GM18498 (cell line): ENCODE measurements around the gene ERP29.
"Not testable (repeated sequence)": the region's sequence is repeated elsewhere in the genome, so short reads cannot be mapped to it uniquely, and the experiment has no call there.

Experiments used
- ATAC-seq: cut with Tn5 transposase; IDR thresholded peaks from one replicate; pipeline ENCODE4 v1.9.1; 2021; ENCODE audit warnings: mild to moderate bottlenecking, moderate library complexity; ENCODE audit not compliant: unreplicated experiment

The ERP29 gene

GRCh38 chr12:112000820-112001219 lies 12.4 kb upstream of the ERP29 start:
- ATAC-seq, result no peak

- no peak for ATAC-seq
Measured at GRCh38 chr12:112001576-112001975, 11.7 kb upstream of the ERP29 start.

GRCh38 chr12:112004041-112004440 lies 9.2 kb upstream of the ERP29 start:
- ATAC-seq, result no peak

- ATAC-seq, result no peak
Measured at GRCh38 chr12:112005419-112006395, 7.5 kb upstream of the ERP29 start.

GRCh38 chr12:112007945-112008344 lies 5.3 kb upstream of the ERP29 start:
- ATAC-seq, result no peak

GRCh38 chr12:112008918-112009317 lies 4.3 kb upstream of the ERP29 start:
- ATAC-seq, result no peak

- not testable (repeated sequence) for ATAC-seq
Measured at GRCh38 chr12:112009596-112009995, 3.6 kb upstream of the ERP29 start.

- no peak for ATAC-seq
Measured at GRCh38 chr12:112010415-112011344, 2.5 kb upstream of the ERP29 start.

- ATAC-seq, result no peak
Measured at GRCh38 chr12:112011685-112012084, 1.5 kb upstream of the ERP29 start.

- ATAC-seq, result peak; percentile 30
Measured at GRCh38 chr12:112013601-112014402, 576 bp downstream of the ERP29 start.

GRCh38 chr12:112015938-112016337 lies 2.7 kb downstream of the ERP29 start:
- no peak for ATAC-seq

GRCh38 chr12:112017041-112017440 lies 3.8 kb downstream of the ERP29 start:
- ATAC-seq, result no peak

GRCh38 chr12:112018571-112019237 lies 5.5 kb downstream of the ERP29 start:
- ATAC-seq, result no peak

GRCh38 chr12:112020947-112021457 lies 7.8 kb downstream of the ERP29 start:
- ATAC-seq, result no peak

GRCh38 chr12:112022241-112023016 lies 9.2 kb downstream of the ERP29 start:
- ATAC-seq, result no peak

- ATAC-seq, result no peak
Measured at GRCh38 chr12:112023759-112024396, 10.7 kb downstream of the ERP29 start.

- ATAC-seq, result no peak
Measured at GRCh38 chr12:112025808-112026375, 12.7 kb downstream of the ERP29 start.

GRCh38 chr12:112029301-112029700 lies 16.1 kb downstream of the ERP29 start:
- no peak for ATAC-seq
